Fibroblast of lung (primary cell): ENCODE results near the gene MACROD2.

ENCODE experiments used
- CTCF ChIP-seq, 2 donors: IDR thresholded peaks in 1 of 2; conservative IDR thresholded peaks in 1 of 2; 1 replicate in 1 of 2; 2 replicates in 1 of 2; pipeline ENCODE4 v1.5.1; 2011 to 2012; ENCODE audit warnings: low read length in 2 of 2, control low read depth in 1 of 2, inconsistent platforms in 1 of 2, low read depth in 1 of 2, mild to moderate bottlenecking in 1 of 2
- EZH2 ChIP-seq: IDR thresholded peaks from 2 replicates; pipeline ENCODE4 v1.5.1; 2012; ENCODE audit warnings: low read length, control low read depth, mild to moderate bottlenecking; ENCODE audit errors: missing control alignments

GRCh38 chr20:14597206-14597715 is 601.9 kb downstream of the MACROD2 start:
- TF ChIP-seq EZH2 (no peak), CTCF (conservative IDR thresholded peaks at IDR 0.05 in 1 of 2, IDR thresholded peaks at IDR 0.05 in 1 of 2; ENCODE audit: low read depth in 1 of 2, low read length in 2 of 2) (no peak)
